ENCODE results near the gene HDAC10.

GRCh38 chr22:50208939-50209892, 41.8 kb downstream of the HDAC10 start:
- TF ChIP-seq SPI1 (IDR thresholded peaks at IDR 0.05; ENCODE audit: low read depth, low read length) (no peak), POLR2A (IDR thresholded peaks at IDR 0.05; ENCODE audit: low read depth, low read length) (no peak)
